NCI-H146 treated with DMSO at 0.1 percent for 48 hours (cell line): ENCODE data around the gene HEMK1.

ENCODE experiments used
- DNase-seq: peaks from one replicate; lab custom pipeline; 2025; ENCODE audit not compliant: unreplicated experiment; lab: John Stamatoyannopoulos, UW

The HEMK1 gene

DNA sequence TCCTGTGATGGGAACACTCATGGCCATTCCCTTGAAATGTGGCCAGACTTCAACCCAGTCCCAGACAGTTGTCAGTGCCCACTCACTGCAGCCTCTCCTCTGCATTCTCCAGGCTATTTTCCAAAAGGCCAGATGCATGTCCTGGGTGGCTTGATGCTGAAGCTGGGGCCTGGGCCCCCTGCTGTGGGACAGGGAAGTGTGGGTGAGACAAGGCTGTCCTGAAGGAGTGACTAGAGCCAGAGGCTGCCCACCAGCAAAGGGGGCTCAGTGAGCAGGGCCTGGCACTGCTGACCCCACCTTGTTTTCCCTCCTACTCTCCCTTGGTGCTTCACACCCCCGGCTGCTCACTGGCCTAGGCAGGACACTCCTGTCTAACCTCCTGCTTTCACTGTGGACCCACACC is 30.4 kb downstream of the HEMK1 start:
- DNase-seq = no peak

DNA sequence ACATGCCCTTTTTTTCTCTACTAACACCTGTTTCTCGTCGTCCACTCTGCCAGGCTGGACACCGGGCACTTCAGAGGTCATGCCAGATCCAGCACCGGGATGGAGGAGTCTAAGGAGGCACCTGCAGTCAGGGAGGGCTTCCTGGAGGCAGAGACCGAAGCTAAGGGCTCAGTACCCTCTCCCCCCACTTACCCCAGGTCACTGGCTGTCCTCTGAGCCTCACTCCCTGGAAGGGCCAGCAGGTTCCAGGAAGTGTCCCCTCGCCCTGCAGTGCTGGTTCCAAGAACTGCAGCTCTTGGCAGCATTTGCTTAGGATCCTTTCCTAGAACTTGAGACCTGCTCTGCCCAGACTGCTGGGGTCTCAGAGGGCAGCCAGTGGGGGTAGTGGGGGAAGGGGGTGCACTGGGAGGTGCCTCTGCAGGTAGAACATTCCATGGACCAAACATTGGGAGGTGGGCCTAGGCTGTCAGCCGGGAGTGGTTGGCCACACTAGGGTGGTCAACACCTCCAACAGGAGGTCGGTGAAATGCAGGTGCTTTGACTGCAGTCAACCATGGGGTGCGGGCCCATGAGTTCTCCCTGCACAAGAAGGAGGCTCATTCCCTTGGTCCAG is 30.9 kb downstream of the HEMK1 start:
- DNase-seq = no peak

DNA sequence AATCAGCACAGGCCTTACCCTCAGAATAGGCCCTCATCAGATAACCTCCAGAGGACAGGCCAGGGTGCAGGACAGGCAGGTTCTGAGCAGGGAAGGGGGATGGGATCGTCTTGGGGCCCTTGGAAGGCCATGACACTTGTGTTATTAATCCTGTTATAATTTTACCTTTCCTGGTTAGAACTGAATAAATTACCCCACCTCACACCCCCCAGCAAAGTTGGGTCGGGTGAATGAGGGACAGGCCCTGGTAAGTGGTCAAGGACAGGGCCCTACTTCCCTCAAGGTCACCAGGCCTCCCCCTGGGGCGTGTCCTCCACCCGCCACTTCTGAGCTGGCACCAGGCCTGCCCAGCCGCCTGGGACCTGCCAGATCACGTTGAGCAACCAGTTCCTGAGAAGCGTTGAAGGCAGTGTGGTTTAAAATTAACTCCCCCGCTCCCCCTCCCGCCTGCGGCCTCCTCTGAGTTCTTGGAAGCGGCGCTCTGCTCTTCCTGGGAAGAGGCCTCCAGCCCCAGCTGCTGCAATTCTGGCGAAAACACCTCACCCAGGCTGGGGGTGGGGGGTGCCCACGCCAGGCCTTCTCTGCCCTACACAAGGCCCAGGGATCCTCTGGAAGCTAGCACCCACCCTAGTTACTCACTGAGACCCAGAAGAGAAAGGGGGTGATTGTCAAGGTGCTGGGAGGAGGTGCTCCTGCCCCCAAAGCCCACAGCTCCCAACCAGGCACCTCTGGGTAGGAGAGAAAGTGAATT is 31.7 kb downstream of the HEMK1 start:
- no peak for DNase-seq

DNA sequence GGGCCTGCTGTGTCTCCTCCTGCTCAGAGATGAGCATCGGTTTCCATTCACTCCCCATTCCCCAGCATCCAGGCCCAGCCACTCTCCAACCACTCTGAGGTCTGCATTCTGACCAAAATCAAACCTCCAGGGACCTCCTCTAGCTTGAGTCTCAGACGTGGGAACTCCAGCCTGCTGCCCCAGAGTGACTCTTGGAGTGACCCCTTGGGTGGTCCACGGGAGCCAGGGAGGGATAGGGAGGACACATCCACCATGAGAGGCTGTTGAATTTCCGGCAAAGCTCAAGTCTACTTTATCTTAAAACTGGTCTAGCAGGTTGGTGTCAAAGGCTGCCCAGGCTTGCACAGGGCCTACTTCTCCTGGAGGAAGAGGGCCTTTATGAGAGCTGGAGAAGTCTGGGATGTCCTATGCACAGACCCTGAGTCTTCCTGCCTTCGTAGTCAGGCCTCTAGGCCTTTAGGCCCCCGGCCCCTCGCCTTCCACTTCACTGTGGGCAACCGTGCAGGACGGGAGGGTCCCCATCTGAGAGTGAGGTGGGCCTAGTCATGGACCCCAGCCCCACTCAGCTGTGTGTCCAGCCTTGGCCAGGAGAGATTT is 33.4 kb downstream of the HEMK1 start:
- DNase-seq = no peak

DNA sequence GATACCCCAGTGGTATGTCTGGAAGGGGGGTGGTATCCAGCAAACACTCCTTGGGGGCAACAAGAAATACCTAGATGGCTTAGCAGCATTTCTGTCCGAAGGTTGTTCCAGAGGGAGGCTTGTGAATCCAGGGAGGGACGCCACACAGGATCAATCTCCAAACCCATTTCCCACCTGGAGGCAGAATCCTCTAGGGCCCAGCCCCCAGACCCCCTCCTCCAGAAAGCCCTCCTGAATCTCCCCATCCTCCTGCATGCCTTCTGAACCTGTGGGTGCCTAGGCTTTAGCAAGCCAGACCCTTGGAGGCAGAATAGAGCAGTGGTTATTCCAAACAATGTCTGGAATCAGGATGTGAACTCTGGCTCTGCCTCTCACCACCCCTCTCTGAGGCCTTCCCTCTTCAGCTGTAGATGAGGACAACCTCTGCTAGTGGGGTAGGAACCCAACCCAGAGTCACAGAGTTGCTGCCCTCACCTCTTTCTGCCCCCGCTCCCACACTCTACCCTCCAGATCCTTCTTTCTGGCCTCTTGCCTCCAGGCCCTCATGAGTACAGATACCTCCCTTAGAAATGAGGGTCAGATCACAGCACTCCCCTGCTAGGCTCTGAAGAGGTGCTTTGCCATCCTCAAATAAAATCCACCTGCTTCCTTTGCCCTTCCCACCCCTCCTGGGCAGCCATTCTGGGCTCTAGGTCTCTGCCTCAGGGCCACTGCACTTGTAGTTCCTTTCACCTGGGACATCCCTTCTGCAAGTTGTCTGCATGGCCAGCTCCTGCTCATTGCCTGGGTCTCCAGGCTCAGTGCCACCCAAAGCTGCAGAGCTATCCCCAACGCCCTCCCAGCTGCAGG is 34.2 kb downstream of the HEMK1 start:
- no peak for DNase-seq

DNA sequence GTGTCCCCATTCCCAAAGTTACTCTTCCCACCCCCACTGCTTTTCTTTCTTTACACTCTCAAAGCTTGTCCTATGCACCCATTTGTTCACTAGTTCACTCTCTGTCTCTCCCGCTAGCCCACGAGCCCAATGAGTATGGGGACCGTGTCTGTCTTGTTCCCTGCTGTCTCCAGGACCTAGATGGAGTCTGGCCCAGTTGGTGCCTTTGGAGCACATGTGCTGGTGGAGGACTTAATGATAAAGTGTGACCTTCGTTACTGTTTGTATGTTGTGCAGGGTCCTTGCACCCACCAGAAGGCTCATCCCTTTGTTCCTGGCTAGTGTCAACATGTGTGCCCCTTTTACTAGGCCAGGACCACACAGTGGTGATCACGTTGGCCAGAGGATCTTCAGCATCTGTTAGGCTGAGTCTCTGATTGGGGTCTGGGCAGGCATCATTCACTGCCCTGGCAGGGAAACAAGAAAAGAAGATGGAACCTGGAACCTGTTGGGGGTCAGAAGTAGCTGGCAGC is 34.8 kb downstream of the HEMK1 start:
- no peak for DNase-seq

DNA sequence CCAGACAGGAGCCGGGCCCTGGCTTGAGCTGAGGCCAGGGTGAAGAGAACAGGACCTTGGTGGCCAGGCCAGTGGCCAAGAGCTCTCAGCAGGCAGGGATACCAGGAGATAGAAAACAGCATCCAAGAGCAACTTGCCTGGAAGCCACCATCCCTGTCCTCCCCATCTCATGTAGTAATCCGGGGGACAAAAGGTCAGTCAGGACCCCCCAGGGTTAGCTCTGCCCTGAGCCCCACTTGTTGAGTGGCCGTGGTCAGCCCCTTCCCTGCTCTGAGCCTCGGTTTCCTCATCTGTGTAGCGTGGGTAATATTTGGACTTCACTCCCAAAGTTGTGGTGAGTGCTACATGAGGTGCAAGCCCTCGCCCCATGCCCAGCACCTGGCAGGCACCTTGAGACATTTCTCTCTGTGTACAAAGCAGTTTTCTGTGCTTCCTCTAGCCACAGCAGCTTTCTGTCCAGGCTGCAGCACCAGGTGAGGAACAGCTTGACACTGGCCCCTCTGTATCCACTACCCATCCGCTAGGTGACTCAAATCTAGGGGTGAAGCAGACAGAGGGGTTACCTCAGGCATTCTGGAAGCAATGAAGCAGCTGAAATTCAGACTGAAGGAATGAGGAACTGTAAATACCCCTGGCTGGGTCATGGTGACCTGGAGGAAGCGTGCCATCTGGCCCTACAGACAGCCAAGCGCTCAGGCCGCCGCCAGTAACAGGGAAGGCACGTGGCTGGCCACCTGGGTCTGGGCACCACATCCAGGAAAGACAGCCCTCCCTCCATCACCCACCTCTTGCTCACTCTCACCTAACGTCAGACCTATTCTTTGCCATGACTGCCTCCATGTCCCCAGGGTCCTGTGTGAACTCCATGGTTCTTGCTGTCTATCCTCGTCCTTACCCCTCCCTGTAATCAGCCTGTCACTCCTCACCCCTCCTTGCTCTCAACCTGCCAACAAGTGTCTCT is 35.6 kb downstream of the HEMK1 start:
- DNase-seq = no peak

DNA sequence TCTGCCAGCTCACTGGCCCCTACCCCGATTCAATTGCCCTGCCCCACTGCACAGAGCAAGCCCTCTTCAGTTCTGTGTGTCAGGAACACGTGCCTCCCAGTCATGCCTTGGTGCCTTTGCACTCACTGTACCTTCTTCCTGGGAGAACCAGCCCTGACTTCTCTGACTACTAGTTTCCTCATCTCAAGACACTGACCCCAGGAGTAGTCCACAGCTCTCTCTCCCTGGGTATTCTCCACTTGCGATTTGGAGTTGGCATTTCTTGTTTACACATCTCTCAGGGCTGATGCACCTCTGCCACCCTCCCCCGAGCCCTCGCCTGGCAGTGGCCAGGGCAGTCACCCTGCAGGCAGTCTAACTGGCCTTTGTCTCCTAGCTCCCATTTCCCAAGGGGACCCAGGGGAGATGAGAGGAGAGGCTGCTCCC is 36.6 kb downstream of the HEMK1 start:
- no peak for DNase-seq

DNA sequence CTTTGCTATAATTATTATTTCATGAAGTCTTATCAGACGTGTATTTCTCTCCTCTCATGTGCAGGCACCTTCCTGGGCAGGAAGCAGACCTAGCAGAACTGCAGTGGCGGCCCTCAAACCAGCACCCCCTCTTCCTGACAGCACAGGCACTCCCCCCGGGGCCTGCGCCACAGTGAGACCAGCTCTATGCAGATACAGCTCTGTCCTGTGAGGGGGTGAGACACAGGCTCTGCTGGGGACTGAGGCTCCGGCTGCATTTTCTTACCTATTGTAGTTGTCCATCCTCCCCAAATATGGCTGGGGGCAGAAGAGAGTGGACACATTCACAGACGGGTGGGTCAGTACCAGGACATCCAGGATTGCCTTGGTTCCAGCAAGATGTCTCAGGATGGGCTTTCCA is 37.3 kb downstream of the HEMK1 start:
- no peak for DNase-seq

DNA sequence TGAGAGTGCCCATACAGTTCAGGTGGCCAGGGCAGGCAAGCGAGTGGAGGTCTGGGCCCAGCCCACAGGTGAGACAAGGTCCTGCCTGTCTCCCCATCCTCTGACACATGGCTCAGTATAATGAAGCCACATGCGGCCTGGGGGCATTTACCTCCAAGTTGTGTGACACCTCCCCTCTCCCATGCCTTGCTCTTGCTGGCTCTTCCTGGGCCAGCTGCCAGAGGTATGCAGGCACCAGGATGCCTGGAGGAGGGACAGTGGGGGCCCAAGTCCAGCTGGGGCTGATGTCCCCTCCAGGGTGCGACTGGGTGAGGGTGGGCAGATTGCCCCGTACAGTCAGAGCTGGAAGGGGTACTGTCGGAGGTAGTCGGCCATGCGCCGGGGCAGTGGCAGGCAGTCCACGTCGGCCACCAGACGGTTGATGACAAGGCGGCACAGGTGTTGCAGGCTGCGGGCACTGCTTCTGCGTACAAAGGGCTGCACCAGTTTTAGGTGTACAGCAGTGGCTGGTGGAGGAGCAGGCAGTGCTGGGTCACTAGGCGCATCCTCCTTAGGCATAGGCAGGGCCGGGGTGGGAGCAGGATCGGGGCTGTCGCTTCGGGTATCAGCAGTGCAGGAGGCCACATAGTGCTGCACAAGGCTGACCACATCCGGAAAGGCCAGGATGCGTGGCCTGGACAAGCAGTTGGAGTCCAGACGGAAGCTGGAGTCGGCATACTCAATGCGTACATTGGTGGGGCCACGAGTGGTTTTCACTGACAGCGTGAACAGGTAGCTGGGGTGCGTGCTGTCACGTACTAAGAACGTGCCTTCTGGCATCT is 38.2 kb downstream of the HEMK1 start:
- DNase-seq = no peak

DNA sequence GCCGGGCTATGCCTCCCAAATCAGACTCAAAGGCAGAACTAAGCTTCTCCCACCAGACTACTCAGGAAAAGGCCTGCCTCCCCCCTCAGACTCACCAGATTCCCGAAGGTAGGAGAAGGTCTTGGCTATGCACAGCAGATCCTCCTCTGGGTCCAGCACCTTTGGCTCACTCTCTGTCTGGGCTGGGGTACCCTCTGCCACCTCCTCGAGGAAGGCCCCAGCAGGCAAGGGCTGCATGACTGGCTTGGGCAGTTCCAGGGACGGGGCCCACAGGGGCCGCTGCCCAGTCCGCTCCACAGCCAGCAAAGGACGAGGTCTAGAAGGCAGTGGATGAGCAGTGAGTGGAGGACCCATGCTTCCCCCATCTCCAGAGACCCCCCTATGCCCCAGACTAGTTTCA is 39.0 kb downstream of the HEMK1 start:
- no peak for DNase-seq

DNA sequence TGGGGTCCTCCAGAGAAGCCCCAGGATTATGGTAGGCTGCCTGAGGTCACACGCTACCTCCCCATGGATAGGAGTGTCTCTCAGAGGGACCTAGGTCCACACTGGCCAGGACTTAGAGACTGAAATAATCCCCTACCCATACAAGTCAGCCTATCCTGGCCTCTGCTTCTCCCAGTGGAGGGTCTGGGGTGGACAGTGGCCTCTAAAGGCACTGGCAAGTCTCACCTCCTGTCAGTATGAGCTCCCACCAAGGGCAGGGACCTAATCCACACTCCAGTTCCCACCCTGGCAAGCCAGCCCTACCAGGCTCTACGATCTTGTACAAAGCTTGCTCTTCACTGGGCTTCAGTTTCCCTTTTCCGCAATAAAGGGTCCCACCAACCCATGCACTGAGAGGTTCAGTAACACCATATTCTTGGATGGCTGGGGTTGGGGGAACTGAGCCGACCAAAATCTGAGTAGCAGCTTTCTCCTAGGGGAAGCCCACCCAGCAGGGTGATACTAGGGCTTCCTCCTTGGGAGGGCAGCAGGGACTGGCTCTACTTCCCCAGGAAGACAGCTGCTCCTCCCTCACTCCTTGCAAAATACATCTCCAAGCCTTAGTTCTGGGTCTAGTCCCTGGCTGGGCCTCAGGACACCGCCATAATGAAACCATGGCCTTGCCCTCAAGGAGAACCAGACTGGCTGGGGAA is 39.9 kb downstream of the HEMK1 start:
- DNase-seq = no peak

DNA sequence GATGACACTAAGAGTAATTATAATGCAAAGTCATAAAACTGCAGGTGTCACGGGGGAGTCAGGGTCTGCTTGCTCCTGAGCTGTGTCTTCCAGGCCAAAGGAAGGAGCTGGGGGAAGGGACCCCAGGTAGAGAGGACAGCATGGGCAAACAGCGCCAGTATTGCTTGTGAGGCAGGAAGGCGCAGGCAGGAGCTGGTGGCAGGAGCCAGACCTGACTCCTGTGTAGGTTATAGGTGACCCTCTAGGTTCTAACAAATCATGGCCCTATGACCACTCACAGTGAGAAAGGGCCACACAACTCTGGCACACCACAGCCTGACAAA is 40.4 kb downstream of the HEMK1 start:
- DNase-seq = no peak

DNA sequence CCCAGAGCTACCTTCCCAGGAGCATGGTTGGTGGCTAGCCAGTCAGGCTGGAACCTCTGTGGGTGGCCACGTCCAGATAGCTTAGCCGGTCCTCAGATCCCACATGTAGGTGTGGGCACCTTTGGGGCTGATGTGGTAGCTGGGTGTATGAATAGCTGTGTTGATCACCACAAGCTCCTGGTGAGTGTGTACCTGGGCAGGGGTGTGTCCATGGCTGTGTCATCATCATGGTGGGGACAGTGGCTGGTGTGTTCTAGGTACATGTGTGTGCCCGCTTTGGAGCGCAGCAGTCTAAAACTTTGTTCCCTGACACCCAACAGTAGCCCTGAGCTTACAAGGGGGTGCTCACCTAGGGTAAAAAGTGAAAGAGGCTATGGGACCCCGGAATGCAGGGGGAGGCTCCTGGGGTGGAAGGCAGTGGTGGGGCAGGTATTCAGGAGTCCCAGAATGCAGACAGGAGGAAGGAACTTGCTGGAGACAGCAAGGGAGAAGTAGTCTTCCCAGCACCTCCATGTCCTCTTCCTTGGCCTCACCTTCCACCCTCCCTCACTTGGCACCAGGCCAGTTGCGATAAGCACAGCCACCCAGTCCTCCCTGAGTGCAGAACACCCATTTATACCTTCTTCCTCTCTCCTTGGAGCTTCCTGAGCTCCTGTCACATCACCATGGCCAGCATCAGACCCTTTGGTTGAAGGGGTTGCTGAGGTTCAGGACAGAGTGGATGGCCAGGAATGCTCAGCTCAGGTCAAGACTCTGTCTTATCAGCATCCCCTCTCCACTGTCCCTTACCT is 41.1 kb downstream of the HEMK1 start:
- DNase-seq = no peak

DNA sequence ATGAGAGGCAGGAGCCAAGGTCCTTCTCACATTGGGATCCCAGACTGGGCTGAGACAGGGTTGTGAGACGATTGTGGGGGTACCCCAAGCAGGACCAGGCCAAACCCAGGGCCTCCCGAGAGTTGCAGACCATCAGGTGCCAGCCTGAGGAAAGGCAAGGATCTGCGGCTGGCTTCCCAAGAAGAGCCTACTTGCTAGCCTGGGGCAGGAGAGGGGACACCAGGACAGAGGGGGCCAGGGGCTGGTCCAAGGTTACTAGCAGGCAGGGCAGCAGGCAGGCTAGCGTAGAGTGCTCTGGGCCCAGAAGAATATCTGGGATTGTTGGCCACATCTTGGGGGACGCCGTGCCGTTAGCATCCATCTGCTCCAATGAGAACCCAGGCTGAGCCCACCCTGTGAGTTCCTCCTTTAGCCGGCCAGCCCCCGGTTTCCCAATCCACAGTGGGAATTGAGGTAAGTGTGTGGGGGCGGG is 41.7 kb downstream of the HEMK1 start:
- no peak for DNase-seq

DNA sequence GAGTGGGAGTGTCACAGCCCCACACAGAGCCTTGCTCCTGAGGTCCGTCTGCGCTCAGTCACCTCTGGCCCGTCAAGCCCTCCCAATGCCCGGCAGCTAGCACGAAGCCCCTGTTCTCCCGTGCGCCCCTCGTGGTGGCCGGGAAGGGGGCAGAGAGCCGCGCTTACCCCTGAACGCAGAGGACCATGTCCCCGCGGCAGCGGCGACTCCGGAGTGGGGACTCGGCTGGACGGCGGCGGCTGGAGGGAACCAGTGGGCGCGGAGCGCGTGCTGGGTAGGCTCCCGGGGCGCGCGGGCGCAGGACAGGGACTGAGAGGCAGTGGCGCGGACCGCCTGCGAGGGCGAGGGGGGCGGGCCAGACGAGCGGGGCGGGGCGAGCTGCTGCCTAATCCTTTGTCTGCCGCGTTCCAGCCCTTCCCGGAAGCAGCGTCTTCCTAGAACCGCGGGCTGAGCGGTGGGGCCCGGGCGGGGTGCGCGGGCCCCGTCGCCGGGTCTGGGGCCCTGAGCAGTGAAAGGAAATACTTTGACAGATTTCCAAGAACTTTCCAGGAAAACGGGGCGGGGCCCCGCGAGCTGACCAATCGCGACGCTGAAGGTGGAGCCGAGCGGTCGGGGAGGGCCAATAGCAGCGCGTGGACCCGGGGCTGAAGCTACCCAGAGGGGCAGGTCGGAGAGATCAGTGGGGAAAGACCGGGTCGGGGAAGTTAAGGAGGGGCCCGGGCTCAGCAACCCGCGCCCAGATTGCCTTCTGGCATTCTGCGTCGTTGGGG is 42.3 kb downstream of the HEMK1 start, which contains the start of gene CISH:
CISH (minus strand) TSS at position 311 of the 770 bp plus-strand sequence; CDS start at position 187, 124 bp downstream.
- peak; percentile 65 for DNase-seq

DNA sequence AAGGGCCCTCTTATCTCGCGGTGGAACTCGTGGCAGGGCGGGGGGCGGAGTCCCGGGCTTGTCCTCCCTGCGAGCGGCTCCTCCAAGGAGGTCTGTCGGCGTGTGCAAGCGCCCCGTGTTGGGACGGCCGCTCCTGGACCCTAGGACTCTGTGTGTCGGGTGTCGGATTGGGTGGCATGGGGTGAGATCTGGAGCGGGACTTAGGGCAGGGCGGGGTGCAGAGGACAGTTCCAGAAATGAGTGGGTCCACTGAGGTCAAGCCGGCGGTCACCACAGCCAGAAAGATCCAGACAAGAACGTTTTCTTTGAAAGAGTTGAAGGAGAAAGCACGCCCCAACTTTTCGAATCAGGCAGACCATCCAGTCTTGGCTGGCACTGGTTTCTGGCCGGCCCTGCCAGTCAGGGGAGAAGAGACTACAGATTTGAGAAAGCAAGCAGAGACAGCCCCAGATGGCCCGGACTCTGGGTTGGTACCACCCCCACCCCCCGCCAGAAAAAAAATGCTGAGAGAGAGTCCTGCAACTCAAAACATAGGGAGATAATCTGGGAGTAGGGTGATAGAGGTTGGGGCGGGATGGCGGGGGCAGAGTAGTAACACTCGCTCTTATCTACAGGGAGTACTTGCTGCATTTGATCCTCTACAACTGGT is 43.0 kb downstream of the HEMK1 start:
- no peak for DNase-seq
